ENCODE results near the gene TBATA.

TBATA gene

DNA sequence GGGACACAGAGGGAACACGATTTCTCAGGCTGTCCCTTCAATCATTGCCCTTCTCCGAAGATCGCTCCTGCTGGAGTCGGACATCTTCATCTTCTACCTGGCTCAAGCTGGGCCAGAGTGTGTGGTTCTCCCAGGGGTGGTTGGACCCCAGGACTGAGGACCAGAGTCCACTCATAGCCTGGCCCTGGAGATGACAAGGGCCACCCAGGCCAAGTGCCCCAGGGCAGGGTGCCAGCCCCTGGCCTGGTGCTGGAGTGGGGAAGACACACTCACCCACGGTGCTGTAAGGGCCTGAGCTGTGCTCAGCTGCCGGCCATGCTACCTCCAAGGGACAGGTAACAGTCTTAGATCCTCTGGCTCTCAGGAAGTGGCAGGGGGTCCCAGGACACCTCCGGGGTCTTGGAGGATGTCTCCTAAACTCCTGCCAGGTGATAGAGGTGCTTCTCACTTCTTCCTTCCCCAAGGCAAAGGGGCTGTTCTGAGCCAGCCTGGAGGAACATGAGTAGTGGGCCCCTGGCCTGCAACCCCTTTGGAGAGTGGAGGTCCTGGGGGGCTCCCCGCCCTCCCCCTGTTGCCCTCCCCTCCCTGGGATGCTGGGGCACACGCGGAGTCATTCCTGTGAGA is 23.3 kb downstream of the TBATA start:
- DNase-seq (ENCODE audit: low read depth) = no peak

DNA sequence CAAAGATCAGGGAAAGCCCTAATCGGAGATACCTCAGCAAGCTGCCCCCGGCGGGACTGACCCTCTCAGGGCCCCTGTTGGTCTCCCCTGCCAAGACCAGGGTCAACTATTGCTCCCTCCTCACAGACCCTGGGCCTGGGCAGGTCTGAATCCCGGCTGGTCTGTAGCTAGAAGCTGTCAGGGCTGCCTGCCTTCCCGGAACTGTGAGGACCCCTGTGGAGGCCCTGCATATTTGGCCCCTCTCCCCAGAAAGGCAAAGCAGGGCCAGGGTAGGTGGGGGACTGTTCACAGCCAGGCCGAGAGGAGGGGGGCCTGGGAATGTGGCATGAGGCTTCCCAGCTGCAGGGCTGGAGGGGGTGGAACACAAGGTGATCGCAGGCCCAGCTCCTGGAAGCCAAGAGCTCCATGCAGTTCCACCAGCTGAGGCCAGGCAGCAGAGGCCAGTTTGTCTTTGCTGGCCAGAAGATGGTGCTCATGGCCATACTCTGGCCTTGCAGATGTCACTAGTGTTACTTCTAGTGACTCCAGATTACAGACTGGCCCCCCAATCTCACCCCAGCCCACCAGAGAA is 24.1 kb downstream of the TBATA start:
- no peak for DNase-seq (ENCODE audit: low read depth)

DNA sequence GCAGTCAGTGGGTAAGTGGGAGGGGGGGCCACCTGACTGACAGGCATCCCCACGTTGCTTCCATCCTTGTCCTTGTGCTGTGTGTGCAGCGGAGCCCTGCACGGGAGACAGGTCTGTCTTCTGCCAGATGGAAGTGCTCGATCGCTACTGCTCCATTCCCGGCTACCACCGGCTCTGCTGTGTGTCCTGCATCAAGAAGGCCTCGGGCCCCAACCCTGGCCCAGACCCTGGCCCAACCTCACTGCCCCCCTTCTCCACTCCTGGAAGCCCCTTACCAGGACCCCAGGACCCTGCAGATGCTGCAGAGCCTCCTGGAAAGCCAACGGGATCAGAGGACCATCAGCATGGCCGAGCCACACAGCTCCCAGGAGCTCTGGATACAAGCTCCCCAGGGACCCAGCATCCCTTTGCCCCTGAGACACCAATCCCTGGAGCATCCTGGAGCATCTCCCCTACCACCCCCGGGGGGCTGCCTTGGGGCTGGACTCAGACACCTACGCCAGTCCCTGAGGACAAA is 24.8 kb downstream of the TBATA start:
- DNase-seq (ENCODE audit: low read depth) = no peak

DNA sequence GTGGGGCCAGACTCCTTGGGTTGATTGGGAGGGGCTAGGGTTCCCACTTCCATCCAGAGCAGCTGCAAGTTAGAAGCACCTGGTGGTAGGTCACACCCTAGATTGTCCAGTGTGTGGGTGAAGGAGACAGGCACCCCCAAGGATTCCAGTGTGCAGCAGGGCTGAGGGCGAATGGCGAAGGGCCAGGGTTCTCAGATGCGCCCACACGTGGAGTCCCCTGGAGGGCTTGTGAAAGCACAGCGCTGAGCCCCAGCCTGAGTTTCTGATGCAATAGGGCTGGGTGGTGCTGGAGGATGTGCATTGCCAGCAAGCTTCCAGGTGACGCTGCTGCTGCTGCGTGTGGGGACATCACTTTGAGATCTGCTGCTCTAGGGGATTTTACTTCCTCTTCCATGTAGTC is 25.4 kb downstream of the TBATA start:
- no peak for DNase-seq (ENCODE audit: low read depth)

DNA sequence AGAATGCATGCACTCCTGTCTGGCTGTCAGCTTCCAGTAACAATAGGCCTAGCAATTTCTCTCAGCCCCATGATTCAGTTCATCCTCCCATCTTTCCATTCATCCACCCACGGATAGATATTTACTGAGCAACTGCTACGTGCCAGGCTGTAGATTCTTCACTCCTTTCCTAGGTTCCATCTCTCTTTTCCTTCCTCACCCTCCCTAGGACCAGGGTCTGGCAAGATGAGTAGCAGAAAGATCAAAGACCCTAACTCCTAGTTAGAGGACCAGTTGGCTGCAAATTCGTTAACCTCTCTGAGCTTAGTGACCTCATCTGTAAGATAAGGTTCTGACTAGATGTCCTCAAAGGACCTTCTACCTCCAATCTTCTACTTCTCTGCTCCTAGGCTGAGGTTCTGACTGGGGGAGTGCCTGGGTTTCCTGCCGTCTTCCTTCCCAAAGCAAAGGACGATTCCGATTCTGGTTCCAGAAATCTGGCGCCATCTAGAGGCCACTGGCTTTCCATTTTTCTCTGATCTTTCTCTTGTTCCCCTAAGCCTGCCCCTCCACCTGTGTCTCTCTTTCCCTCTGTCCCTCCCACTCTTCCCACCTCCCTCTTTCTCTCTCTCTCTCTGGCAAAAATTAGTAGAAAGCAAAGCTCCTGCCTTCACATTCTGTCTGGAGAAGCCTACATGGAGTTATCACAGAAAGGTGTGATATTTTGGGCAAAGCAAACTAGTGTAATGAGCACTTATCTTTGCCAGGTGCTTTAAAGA is 26.2 kb downstream of the TBATA start:
- DNase-seq (ENCODE audit: low read depth) = peak; percentile 53

DNA sequence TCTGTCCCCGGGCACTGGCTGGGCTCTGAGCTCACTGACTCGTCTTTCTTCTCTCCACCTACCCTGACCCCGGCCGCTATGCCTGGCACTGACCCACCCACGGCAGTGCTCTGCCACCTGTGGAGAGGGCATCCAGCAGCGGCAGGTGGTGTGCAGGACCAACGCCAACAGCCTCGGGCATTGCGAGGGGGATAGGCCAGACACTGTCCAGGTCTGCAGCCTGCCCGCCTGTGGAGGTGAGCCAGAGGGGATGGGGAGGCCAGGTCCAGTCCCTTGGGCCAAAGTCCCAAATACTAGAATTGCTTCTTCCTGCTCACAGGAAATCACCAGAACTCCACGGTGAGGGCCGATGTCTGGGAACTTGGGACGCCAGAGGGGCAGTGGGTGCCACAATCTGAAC is 27.3 kb downstream of the TBATA start:
- DNase-seq (ENCODE audit: low read depth) = no peak

DNA sequence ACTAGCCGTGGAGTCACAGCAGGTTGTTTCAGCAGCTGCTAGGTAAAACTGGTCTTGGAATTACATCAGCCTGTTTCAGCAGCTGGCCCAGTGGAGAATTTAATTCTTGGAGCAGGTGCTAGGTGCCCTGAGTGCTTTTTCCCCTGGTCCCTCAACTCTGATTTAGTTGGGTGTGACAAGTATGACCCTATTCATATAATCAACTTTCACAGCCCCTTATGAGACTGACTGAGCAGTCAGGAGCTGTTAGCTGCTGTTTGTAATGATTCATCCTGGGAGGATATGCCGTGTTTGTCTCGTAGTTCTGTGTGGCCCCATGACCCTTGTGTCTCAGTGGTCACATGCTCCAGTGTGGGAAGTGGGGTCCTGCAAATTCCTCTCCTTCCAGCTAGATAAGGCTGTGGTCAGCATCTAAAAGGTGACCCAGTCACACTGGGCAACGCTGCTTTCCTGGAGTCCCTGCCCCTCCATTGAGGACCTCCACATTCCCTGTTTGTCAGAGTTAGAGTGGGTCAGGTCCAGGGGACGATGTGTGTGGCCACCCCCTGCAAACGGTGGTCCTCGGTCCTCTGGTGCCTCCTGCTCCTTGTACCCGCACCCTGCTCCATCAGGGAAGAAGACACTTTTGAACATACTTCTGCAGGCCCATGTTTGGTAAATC is 28.3 kb downstream of the TBATA start:
- DNase-seq (ENCODE audit: low read depth) = no peak

DNA sequence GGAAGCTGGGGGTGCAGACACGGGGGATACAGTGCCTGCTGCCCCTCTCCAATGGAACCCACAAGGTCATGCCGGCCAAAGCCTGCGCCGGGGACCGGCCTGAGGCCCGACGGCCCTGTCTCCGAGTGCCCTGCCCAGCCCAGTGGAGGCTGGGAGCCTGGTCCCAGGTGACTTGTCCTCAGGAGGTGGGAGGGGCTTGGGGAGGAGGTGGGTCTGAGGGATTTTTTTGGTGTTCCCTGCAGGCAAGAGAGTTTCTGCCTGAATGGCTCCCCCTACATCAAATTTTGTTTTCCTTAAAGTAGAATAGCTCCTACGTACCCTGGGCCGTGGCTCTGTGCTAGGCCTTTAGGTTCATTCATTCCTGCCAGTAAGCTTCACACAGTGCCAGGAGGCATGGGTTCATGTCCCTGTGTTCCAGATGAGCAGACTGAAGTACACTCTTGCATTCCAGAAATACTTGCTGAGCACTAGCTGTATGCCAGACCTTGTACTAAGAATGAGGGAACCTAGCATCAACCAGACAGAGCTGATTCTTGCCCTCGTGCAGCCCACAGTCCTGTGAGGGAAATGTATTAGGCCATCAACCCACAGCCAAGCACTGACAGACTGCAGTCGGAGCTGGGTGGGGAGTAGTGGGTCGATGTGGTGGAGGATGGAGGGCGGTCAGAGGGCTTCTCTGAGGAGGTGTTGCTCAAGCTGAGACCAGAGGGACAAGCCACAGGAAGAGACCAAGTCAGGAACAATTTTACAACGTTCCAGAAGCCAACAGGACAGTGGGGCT is 31.1 kb downstream of the TBATA start:
- peak; percentile 8 for DNase-seq (ENCODE audit: low read depth)

DNA sequence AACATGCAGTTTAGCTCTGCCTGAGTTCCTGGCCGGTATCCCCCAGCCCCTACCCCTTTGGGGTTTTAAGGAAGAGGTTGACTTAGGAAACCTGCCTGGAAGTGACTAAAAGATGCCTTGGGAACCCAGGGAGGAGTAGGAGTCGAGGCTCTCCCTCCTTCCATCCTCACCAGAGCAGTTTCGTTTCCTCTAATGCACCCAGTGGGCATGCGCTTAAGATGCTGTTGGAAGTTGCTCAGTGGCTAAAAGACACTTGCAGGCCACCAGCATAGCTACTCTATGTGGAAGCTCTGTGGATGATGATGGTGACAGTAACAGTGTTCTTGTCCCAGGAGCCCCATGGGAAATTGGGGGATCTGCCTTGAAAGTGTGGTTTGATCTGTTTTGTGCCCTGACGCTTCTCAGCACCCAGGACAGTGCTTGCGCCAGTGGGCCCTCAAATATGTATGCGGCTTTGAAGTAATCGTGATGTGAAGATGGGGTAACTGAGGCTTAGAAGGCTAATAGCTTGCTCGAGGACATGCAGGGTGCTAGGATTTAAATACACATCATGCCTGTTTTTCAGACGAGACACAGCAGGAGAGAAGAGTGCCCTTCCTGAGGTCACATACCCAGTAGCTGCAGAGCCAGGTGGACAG is 32.0 kb downstream of the TBATA start:
- DNase-seq (ENCODE audit: low read depth) = no peak

DNA sequence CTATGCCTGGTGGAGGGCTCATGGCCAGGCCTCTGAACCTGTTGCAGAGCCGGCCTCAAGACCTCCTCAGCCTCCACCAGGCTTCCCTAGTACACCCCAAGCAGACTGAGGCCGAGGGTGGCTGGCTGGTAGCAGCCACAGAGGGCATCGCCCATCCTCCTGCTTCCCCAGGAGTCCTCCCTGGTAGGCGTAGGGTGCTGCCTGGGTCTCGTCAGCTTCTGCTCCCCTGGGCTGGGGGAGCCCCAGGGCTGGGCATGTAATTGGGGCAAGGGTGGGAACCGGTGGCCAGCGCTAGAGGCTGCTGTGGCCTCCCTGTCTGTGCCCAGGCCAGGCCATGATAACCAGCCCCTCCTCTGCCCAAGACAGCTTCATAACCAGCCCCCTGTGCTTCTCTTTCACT is 32.6 kb downstream of the TBATA start:
- no peak for DNase-seq (ENCODE audit: low read depth)

DNA sequence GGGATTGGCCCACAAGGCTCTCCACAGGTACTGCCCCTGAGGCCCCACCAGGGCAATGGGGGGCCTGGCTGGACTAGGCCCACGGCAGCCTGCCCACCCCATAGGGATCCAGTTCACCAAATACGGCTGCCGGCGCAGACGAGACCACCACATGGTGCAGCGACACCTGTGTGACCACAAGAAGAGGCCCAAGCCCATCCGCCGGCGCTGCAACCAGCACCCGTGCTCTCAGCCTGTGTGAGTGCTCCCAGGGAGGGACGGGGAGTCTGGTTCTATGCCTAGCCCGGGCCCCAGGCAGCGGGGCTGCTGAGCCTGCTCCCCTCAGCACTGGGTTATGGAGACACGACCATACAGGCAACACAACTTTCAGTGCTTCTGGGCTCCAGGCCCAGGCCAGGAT is 33.2 kb downstream of the TBATA start:
- no peak for DNase-seq (ENCODE audit: low read depth)

DNA sequence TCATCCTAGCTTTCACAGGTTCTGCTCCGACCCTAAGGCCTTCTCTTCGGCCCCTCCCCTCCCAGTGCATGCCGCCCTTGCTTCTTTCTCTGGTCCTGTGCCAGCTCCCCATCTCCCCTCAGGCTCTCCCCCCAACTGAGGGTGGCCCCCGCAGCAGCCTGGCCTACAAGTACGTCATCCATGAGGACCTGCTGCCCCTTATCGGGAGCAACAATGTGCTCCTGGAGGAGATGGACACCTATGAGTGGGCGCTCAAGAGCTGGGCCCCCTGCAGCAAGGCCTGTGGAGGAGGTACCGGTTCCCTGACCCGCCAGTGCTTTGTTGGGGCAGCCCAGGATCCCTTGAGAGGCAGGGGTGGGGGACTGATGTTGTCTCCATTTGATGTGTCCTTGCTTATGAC is 33.8 kb downstream of the TBATA start:
- DNase-seq (ENCODE audit: low read depth) = no peak

DNA sequence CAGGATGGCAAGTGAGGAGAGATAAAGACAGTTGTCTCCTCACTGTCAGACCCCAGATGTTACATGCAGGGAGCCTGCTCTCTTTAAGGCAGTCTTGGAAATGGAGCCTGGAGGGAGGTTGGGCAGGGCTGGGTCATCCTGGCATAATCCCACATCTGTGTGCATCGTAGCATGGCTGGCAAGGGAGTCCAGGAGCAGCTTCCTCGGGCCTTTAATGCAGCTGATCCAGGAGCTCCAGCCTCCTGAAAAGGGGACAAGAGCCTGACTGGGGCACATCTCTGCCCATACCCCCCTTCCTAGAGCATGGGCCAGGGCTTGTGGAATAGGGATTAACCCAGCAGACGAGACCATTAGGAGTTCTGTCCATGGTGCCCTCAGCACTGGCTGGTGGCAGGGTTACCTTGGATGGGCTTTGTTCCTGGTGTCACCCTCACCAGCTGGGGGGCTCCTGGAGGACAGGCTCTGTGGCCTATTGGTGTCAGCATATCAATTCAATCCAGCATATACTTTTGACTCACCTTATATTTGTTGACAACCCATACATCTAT is 34.9 kb downstream of the TBATA start:
- no peak for DNase-seq (ENCODE audit: low read depth)

DNA sequence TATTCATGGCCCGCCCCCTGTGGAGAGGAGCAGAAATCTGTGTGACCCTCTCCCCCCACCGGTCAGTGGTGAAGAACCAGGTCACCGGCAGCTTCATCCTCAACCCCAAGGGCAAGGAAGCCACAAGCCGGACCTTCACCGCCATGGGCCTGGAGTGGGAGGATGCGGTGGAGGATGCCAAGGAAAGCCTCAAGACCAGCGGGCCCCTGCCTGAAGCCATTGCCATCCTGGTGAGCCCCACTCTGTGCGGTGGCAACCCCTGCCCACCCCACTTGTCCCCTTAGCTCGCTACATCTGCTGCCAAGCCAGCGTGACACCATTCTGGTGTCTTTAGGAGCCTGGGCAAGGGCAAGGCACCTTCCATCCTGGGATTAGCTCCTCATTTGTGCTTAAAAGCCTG is 35.4 kb downstream of the TBATA start:
- DNase-seq (ENCODE audit: low read depth) = no peak

DNA sequence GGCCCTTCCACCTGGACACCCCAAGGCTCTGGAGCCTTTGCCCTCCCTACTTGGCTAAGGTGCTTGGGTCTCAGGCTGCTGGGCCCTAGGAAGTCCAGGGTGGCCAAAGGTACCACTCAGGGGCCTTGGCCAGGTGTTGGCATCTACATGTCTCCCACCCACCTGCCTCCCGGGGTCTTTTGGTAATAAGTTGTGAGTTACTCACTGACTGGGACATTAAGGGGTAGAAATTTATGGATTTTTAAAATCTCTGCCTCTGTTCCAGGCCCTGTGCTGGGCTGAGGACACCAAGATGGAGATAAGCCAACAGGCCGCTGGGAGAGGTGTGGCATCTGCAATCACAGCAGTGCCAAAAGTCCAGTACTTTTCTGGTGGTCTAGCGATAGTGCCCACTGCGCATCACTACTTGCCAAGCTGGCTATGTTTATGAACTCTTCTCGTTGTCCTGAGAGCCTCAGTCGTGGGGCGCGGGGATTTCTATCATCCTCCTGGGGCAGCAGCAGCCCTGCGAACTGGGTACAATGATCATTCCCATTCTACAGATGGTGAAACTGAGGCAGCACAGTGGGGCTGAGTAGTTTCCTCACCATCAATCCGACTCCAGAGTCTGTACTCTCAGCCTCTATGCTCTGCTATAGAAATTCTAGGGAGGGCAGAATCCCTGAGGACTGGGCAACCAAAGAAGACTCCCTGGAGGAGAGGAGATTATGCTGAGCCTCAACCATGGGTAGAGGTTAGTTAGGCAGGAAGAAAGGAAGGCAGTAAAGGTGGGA is 36.2 kb downstream of the TBATA start:
- DNase-seq (ENCODE audit: low read depth) = no peak

DNA sequence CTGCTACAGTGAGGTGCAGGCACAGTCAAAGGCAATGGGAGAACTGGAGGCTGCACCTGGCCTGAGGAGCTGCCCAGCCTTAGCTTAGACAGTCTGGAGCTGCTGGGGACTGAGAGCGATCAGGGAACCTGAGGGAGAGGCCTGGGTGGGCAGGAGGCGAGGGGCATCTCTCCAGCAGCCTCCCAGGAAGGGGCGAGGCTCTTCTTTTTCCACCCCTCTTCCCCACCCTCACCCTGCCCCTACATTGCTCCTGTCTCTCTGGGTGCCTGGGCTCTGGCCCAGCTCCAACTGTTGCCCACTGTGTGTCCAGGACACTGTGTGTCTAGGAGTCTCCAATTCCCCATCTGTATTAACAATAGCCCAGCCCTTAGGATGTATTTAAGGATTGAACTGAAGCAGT is 36.9 kb downstream of the TBATA start:
- DNase-seq (ENCODE audit: low read depth) = no peak

DNA sequence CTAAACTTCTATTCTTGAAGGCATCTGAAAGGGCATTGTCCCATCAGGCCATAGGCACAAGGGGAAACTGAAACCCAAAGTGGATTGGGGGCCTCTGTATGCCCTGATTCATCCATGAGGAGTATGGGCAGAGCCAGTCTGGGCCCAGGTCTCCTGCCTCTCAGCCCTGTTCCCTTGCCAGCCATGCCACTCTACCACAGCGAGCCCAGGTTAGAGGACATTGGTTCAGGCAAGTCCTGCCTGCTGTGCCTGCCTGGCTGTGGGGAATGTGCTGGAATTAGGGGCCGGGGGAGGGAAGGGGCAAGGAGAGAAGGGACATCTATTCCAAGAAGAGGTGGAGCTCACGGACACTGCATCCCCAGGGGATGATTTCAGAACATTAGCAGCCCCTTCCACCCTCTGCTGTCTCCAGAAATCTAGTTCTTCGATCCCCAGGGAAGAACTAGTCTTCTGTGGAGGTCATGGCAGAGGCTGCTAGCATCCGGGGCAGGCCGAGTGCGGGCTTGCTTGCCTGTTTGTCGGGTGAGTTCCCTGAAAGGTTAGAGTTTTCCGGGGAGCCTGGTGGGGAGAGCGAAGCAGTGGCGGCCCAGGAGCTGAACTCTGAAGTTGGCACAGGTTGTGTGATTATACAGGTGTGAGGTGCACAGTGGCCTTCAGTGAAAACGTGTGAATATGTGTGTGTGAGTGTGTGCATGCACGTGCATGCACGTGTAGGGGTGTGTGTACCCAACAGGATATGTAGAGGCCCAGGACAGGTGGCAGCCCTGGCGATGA is 37.8 kb downstream of the TBATA start:
- DNase-seq (ENCODE audit: low read depth) = no peak

DNA sequence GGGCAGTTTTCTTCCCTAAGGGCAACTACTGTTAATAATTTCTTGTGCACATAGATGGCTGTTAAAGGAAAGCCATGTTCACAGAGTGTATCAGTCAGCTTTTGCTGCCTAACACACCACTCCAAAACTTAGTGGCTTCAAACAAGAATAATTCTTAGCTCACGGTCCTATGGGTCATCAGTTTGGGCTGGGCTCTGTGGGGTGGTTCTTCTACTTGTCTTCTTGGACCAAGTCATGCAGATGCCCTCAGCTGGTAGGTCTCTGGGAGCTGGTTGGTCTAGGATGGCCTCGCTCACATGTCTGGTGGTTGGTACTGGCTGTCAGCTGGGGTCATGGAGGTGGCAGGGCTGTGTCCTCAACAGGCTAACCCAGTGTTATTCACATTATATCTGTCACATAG is 39.6 kb downstream of the TBATA start:
- no peak for DNase-seq (ENCODE audit: low read depth)

DNA sequence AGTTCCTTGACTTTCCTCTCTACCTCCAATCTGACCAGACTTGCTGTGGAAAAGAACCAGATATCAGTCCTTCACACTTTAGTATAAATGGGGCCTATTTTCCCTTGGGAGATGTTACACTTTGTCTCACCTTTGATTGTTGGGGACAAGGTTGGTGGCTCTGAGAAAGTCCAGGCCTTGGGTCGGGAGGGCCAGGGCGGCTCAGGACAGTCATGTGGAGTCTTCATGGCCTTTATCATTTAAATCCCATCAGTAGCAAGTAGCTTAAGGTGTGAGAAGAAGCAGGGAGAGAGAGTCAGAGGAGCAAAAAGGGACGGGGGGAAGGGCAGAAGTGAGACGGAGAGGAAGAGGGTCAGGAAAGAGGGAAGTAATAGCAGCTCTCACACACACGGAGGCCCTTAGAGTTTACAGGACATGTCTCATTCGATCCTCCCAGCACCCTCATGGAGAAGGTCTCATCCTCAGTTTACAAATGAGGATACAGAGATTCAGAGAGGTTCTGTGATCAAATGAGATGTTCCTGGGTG is 40.5 kb downstream of the TBATA start:
- no peak for DNase-seq (ENCODE audit: low read depth)

DNA sequence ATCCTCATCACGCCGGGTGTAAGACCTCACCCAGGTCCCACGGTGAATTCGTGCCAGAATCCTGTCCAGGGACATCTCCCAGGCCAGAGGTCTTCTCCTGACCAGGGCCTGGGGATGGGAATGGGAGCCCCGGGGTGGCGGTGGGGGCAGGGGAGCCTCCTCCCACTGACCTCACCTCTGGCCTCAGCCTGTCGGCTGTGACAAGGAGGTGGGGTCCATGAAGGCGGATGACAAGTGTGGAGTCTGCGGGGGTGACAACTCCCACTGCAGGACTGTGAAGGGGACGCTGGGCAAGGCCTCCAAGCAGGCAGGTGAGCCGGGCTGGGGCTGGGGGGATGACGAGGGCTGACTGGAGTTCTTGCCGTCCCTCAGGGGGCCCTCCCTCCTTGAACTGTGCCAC is 41.3 kb downstream of the TBATA start:
- DNase-seq (ENCODE audit: low read depth) = no peak
